ENCODE data around the gene ATCAY.
"Not testable (repeated sequence)": the region's sequence is repeated elsewhere in the genome, so short reads cannot be mapped to it uniquely, and the experiment has no call there.

ATCAY gene

DNA sequence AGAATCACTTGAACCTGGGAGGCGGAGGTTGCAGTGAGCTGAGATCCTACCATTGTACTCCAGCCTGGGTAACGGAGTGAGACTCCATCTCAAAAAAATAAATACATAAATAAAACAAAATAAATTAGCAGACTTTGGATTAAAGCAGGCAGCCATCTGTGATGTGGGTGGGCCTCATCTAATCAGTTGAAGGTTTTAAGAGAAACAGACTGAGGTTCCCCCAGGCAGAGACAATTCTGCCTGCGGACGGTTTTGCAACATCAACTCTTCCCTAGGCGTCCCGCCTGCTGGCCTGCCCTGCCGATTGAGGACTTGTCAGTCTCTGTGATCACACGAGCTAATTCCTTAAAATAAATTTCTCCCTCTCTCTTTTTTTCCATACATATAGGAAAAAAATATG, 23.7 kb downstream of the ATCAY start:
- DNase-seq = no peak

GRCh38 chr19:3907626-3908265, 27.3 kb downstream of the ATCAY start:
- DNase-seq = no peak

- no peak for DNase-seq
These were observed 28.0 kb downstream of the ATCAY start for GRCh38 chr19:3908266-3909054.

- no peak for DNase-seq
These were observed 29.6 kb downstream of the ATCAY start for GRCh38 chr19:3910105-3910504.

- no peak for DNase-seq
These were observed 33.7 kb downstream of the ATCAY start for GRCh38 chr19:3914199-3914598.

GRCh38 chr19:3916033-3916432, 35.5 kb downstream of the ATCAY start:
- no peak for DNase-seq

DNA sequence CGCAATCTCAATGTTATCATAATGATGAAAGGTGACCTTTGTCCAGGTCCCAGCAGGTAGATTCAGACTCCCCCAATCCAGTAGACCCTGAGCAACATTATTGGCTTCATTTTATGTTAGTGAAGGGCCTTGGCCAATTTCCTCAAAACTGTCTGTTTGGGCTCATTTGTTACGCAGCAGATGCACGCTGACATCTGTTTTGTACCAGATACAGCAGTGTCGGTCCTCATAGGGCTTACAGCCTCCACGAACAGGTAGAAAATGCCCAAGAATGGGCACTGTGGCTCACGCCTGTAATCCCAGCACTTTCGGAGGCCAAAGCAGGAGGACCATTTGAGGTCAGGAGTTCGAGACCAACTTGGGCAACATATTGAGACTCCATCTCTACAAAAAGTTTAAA, 39.3 kb downstream of the ATCAY start:
- DNase-seq = no peak

- no peak for DNase-seq
These were observed 42.7 kb downstream of the ATCAY start for GRCh38 chr19:3923096-3923758.

DNA sequence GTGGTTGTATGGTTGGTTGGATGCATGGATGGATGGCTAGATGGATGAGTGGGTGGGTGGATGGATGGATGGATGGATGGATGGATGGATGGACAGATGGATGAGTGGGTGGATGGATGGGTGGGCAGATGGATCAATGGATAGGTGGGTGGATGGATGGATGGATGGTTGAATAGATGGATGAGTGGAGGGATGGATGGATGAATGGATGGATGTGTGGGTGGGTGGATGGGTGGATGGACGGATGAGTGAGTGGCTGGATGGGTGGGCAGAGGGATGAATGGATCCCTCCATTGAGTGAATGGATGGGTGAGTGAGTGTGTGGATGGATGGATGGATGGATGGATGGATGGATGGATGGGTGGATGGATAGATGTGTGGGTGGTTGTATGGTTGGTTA, 43.4 kb downstream of the ATCAY start:
- DNase-seq = no peak

DNA sequence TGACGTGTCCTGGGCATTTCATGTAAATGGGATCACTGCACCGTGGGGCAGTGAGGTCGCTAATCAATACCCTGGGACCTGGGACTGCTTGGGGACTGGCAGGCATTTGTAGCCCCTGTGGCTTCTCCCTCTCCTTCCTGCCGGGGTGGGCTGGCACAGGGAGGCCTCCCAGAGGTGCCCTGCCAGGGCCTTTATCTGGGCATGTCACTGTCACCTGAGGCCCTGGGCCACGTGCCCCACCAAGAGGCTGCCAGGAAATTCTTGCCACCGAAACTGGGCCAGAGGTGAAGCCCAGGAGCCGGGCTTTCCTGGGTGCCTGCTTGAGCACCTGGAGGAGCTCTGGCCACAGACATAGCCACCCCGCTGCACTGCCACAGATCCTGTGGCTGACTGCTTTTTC, 50.6 kb downstream of the ATCAY start:
- no peak for DNase-seq

DNA sequence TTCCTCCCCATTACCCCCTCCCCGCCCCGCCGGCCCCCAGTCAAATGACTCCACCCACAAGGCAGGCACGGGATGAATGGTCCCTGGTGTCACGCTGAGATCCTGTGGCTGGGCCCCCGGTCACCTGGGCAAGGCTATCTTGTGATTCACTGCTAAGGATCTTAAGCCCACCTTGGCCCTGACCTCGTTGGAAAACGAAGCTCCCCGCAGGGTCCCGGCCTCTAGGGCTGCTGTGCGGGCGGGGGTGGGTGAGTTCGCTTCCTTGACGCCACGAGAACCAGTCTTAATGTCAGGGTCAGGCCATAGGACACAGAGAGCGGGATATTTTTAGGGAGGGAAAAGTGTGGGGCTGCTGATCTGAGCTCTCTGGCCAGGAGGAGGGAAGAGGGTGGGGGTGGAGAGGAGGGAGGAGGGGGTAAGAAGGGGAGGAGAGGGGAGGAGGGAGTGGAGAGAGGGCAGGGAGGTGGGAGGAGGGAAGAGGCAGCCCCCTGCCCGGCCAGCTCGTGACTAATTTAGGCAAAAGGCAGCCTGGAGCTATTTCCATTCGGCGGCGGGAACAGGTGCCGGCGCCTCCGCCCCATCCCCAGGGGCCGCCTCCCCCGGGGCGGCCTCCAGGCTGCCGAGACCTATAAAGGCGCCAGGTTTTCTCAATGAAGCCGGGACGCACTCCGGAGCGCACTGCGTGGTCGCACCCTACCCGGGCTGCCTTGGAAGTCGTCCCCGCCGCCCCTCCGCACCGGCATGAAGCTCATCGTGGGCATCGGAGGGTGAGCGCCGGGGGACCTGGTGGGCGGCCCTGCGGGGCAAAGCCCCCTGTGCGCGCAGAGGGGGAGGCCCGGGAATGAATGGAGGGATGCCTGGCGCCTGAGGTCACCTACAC, 52.7 kb downstream of the ATCAY start, which contains the start of gene NMRK2:
Gene NMRK2 (plus strand): TSS at position 139 of the 880 bp plus-strand sequence. CDS start 603 bp downstream, at position 742.
- no peak for DNase-seq

- no peak for DNase-seq
These were observed 56.3 kb downstream of the ATCAY start for GRCh38 chr19:3936506-3937442.

DNA sequence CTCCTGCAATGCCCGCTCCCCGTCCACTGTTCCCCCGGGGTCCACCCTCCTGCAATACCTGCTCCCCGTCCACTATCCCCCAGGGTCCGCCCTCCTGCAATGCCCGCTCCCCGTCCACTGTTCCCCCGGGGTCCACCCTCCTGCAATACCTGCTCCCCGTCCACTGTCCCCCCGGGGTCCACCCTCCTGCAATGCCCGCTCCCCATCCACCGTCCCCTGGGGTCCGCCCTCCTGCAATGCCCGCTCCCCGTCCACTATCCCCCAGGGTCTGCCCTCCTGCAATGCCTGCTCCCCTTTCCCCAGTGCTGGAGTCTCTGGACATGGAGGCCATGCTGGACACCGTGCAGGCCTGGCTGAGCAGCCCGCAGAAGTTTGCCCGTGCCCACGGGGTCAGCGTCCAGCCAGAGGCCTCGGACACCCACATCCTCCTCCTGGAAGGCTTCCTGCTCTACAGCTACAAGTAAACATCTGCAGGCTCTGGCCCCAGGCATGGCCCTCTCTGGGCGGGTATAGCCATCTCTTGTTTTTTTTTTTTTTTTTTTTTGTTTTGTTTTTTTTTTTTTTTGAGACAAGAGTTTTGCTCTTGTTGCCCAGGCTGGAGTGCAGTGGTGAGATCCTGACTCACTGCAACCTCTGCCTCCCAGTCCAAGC, 57.9 kb downstream of the ATCAY start:
- not testable (repeated sequence) for DNase-seq

DNA sequence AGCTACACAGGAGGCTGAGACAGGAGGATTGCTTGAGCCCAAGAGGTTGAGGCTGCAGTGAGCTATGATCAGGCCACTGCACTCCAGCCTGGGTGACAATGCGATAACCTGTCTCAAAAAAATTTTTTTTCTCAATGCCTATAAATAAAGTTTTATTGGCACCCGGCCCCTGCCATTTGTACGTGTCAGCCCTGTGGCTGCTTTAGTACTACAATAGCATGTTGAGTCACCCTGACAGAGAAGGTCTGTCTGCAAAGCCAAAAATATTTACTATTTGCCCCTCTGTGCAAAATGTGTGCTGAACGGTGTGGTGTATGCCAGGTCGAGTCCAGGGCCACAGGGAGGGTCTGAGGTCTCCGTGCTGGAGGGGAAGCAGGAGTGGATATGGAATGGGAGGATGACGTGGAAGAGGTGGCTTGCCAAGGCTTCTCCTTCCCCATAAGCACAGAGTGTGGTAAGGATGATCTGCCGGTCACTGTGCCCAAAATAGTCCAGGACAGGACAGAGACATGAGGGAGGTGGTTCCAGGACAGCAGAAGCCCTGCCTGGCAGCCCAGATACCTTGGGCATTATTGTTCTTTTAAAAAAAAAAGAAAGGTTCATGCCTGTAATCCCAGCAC, 62.4 kb downstream of the ATCAY start:
- no peak for DNase-seq

DNA sequence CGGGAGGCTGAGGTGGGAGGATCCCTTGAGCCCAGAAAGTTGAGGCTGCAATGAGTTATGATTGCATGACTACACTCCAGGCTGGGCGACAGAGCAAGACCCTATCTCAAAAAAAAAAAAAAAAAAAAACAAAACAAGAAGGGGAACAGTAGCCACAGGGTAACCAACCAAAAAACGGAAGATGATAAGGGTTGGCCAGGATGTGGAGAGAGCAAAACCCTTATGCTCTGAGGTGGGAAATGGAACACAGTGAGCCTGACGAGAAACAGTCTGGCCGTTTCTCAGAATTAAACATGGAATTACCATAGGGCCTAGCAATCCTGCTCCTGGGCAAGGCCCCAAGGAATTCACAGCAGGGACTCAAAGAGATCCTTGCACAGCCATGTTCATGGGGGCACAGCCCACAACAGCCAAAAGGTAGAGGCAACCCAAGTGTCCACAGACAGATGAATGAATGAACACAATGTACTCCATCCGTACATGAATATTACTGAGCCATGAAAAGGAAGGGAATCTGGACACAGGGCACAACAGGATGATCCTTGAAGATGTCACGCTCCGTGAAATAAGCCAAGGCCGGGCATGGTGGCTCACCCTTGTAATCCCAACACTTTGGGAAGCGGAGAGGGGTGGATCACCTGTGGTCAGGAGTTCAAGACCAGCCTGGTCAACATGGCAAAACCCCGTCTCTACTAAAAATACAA, 63.7 kb downstream of the ATCAY start:
- no peak for DNase-seq

- no peak for DNase-seq
These were observed 65.4 kb downstream of the ATCAY start for GRCh38 chr19:3945838-3946237.

GRCh38 chr19:3947316-3947933, 66.9 kb downstream of the ATCAY start:
- not testable (repeated sequence) for DNase-seq

- DNase-seq = no peak
These were observed 68.8 kb downstream of the ATCAY start for GRCh38 chr19:3949294-3949693.

Measured in activated T-cell treated with anti-CD3 and anti-CD28 coated beads for 4 hours (primary cell).